H9 (cell line): ENCODE results near the gene MAP3K5. TPM values are rescaled to one million over a fixed set of nuclear protein-coding genes. Genes with fewer than 3 reads are reported as not detected.

Experiments
- DNase-seq: peaks from one replicate; pipeline ENCODE4 v3.0.0-alpha.2; 2017
- H2AFZ ChIP-seq: one replicate; pipeline ENCODE4 v1.6.1; 2013; ENCODE audit warnings: mild to moderate bottlenecking, low read length, control low read depth, moderate library complexity
- H2AK5ac ChIP-seq: 2 replicates; pipeline ENCODE4 v1.6.1; 2013; ENCODE audit warnings: low read length, control low read depth, mixed read lengths; ENCODE audit not compliant: insufficient read length
- H2BK120ac ChIP-seq: one replicate; pipeline ENCODE4 v1.6.1; 2013; ENCODE audit warnings: low read depth, mild to moderate bottlenecking, low read length, control low read depth, inconsistent platforms; ENCODE audit not compliant: poor library complexity, severe bottlenecking
- H2BK12ac ChIP-seq: 2 replicates; pipeline ENCODE4 v1.6.1; 2013; ENCODE audit warnings: low read length, control low read depth, mixed read lengths, low read depth; ENCODE audit not compliant: insufficient read length
- H2BK15ac ChIP-seq: 2 replicates; pipeline ENCODE4 v1.6.1; 2013; ENCODE audit warnings: low read depth, low read length, control low read depth
- H2BK20ac ChIP-seq: one replicate; pipeline ENCODE4 v1.6.1; 2013; ENCODE audit warnings: low read depth, mild to moderate bottlenecking, low read length, control low read depth, inconsistent platforms; ENCODE audit not compliant: poor library complexity, severe bottlenecking
- H2BK5ac ChIP-seq: 2 replicates; pipeline ENCODE4 v1.6.1; 2013; ENCODE audit warnings: low read length, control low read depth, mixed read lengths; ENCODE audit not compliant: insufficient read length
- H3K14ac ChIP-seq: 2 replicates; pipeline ENCODE4 v1.6.1; 2013; ENCODE audit warnings: low read length, control low read depth; ENCODE audit not compliant: insufficient read depth
- H3K18ac ChIP-seq: 2 replicates; pipeline ENCODE4 v1.6.1; 2013; ENCODE audit warnings: low read depth, mild to moderate bottlenecking, mixed read lengths, low read length, control low read depth; ENCODE audit not compliant: insufficient read length
- H3K23ac ChIP-seq: 2 replicates; pipeline ENCODE4 v1.6.1; 2013; ENCODE audit warnings: low read length, control low read depth, mixed read lengths, low read depth; ENCODE audit not compliant: insufficient read length
- H3K23me2 ChIP-seq: 2 replicates; pipeline ENCODE4 v1.6.1; 2013; ENCODE audit warnings: low read depth, mild to moderate bottlenecking, mixed read lengths, low read length, control low read depth; ENCODE audit not compliant: insufficient read length, poor library complexity, severe bottlenecking
- H3K27ac ChIP-seq: 2 replicates; pipeline ENCODE4 v1.5.1; 2013; ENCODE audit warnings: low read length, control low read depth, mixed read lengths, low read depth; ENCODE audit not compliant: insufficient read length
- H3K27me3 ChIP-seq: 2 replicates; pipeline ENCODE4 v1.6.1; 2013; ENCODE audit warnings: low read length, control low read depth, inconsistent platforms; ENCODE audit not compliant: insufficient read depth
- H3K4ac ChIP-seq: 2 replicates; pipeline ENCODE4 v1.6.1; 2013; ENCODE audit warnings: low read depth, mild to moderate bottlenecking, control low read depth, inconsistent platforms, low read length, moderate library complexity
- H3K4me1 ChIP-seq: 2 replicates; pipeline ENCODE4 v1.6.1; 2013; ENCODE audit warnings: low read length, control low read depth, inconsistent platforms; ENCODE audit not compliant: insufficient read depth
- H3K4me2 ChIP-seq: 2 replicates; pipeline ENCODE4 v1.6.1; 2013; ENCODE audit warnings: low read length, control low read depth, mixed read lengths; ENCODE audit not compliant: insufficient read length, insufficient read depth
- H3K56ac ChIP-seq: 2 replicates; pipeline ENCODE4 v1.6.1; 2013; ENCODE audit warnings: low read depth, mild to moderate bottlenecking, mixed read lengths, low read length, control low read depth; ENCODE audit not compliant: insufficient read length
- H3K79me1 ChIP-seq: 2 replicates; pipeline ENCODE4 v1.6.1; 2013; ENCODE audit warnings: low read depth, mild to moderate bottlenecking, moderate library complexity, low read length, control low read depth, inconsistent platforms; ENCODE audit not compliant: insufficient read depth, poor library complexity, severe bottlenecking
- H3K79me2 ChIP-seq: 2 replicates; pipeline ENCODE4 v1.6.1; 2013; ENCODE audit warnings: low read length, control low read depth, inconsistent platforms; ENCODE audit not compliant: insufficient read depth
- H3K9ac ChIP-seq: 2 replicates; pipeline ENCODE4 v1.6.1; 2013; ENCODE audit warnings: low read length, control low read depth, mixed read lengths; ENCODE audit not compliant: insufficient read length; ENCODE audit errors: extremely low read depth
- H3K9me3 ChIP-seq: one replicate; pipeline ENCODE4 v1.6.1; 2013; ENCODE audit warnings: low read depth, low read length, inconsistent platforms; ENCODE audit not compliant: control insufficient read depth
- H3T11ph ChIP-seq: one replicate; pipeline ENCODE4 v1.6.1; 2013; ENCODE audit warnings: mild to moderate bottlenecking, low read length, control low read depth, inconsistent platforms
- H4K20me1 ChIP-seq: one replicate; pipeline ENCODE4 v1.6.1; 2013; ENCODE audit not compliant: control insufficient read depth, insufficient read length, insufficient read depth
- H4K5ac ChIP-seq: 2 replicates; pipeline ENCODE4 v1.6.1; 2013; ENCODE audit warnings: low read depth, mild to moderate bottlenecking, mixed read lengths, low read length, control low read depth; ENCODE audit not compliant: insufficient read length
- H4K8ac ChIP-seq: replicated peaks from 2 replicates; pipeline ENCODE4 v1.6.1; 2013; ENCODE audit warnings: low read length, control low read depth, mixed read lengths, low read depth; ENCODE audit not compliant: insufficient read length
- H4K91ac ChIP-seq: 2 replicates; pipeline ENCODE4 v1.6.1; 2013; ENCODE audit warnings: low read depth, mild to moderate bottlenecking, moderate library complexity, mixed read lengths, low read length, control low read depth; ENCODE audit not compliant: insufficient read length
- H3K27ac Mint-ChIP-seq, 3 experiments: 2 replicates in 2 of 3; 3 replicates in 1 of 3; pipeline ENCODE4 v1.8.0; 2020 to 2021; ENCODE audit warnings: mixed read lengths in 3 of 3, mild to moderate bottlenecking in 1 of 3, moderate library complexity in 1 of 3
- H3K27me3 Mint-ChIP-seq: 2 replicates; pipeline ENCODE4 v1.8.0; 2021; ENCODE audit warnings: low read depth, mild to moderate bottlenecking, moderate library complexity, mixed read lengths
- H3K36me3 Mint-ChIP-seq, 3 experiments: 2 replicates in 2 of 3; 3 replicates in 1 of 3; pipeline ENCODE4 v1.8.0; 2020 to 2021; ENCODE audit warnings: low read depth in 3 of 3, mixed read lengths in 3 of 3; ENCODE audit not compliant: insufficient read depth in 1 of 3
- H3K4me1 Mint-ChIP-seq, 2 experiments: 2 replicates each; pipeline ENCODE4 v1.8.0; 2020; ENCODE audit warnings: mixed read lengths in 2 of 2
- H3K4me3 Mint-ChIP-seq, 2 experiments: 2 replicates in 1 of 2; 3 replicates in 1 of 2; pipeline ENCODE4 v1.8.0; 2020 to 2021; ENCODE audit warnings: mild to moderate bottlenecking in 2 of 2, mixed read lengths in 2 of 2, moderate library complexity in 1 of 2
- H3K9me3 Mint-ChIP-seq, 2 experiments: 2 replicates in 1 of 2; 3 replicates in 1 of 2; pipeline ENCODE4 v1.8.0; 2020; ENCODE audit warnings: mild to moderate bottlenecking in 2 of 2, mixed read lengths in 2 of 2, moderate library complexity in 1 of 2
- CTCF ChIP-seq: fragments of 200-600 bp; sonication (generic); conservative IDR thresholded peaks from 3 replicates; pipeline ENCODE4 v1.8.0; 2021; ENCODE audit warnings: antibody characterized with exemption, mild to moderate bottlenecking
- WGBS: extraction: QIAGEN DNeasy Blood & Tissue Kit; methylation state at CpG from one replicate; pipeline ENCODE4 v1.1.7; 2013; ENCODE audit warnings: missing lambda C conversion rate, low lambda C conversion rate, mixed read lengths; ENCODE audit not compliant: insufficient read length; ENCODE audit errors: extremely low coverage; 5-methylcytosine and 5-hydroxymethylcytosine counted together
- total RNA-seq: library from RNA; stranded (reverse); gene quantifications from 2 replicates; pipeline ENCODE4 v1.2.1, GENCODE V29; 2021

The MAP3K5 gene
- total RNA-seq, 1 experiment from 2014 or later = 1.6 TPM

GRCh38 chr6:136598048-136598447 is 194.2 kb downstream of the MAP3K5 start:
- Mint-ChIP-seq H3K27me3 (no peaks in the 10 kb centered on the region), H3K36me3 (peaks cover 0 to 2% (median 0%) of the 10 kb centered on the region in 3 experiments; a peak in 1 of 7 replicates), H3K9me3 (no peaks in the 10 kb centered on the region), H3K4me3 (no peak overlapping the region), H3K4me1 (peaks cover 10 to 14% of the 10 kb centered on the region in 2 experiments), H3K27ac (no peak overlapping the region; a peak in 1 of 7 replicates)
- Histone ChIP-seq H2BK20ac (no peak overlapping the region), H3K18ac (no peak overlapping the region), H3K23me2 (no peaks in the 10 kb centered on the region), H3K14ac (no peak overlapping the region), H3K79me1 (no peaks in the 10 kb centered on the region), H2BK15ac (no peak overlapping the region), H4K20me1 (no peaks in the 10 kb centered on the region), H4K8ac (no peak overlapping the region), H3K56ac (no peak overlapping the region), H3K27ac (no peak overlapping the region), H2BK12ac (no peak overlapping the region), H3K4ac (no peak overlapping the region), H3K4me1 (peaks cover 9% of the 10 kb centered on the region; the same call in 1 of the 2 replicates), H3K9me3 (no peaks in the 10 kb centered on the region), H2AK5ac (no peak overlapping the region), H2BK120ac (no peak overlapping the region), H3K79me2 (no peaks in the 10 kb centered on the region), H2BK5ac (no peak overlapping the region), H3T11ph (no peak overlapping the region), H4K5ac (no peak overlapping the region), H3K4me2 (no peak overlapping the region), H2AFZ (no peak overlapping the region), H3K23ac (no peak overlapping the region), H4K91ac (no peak overlapping the region), H3K27me3 (no peaks in the 10 kb centered on the region), H3K9ac (no peak overlapping the region)
- DNase-seq = no peak
- no CpG with 5 or more reads among the region's 3 CpGs for WGBS
- TF ChIP-seq CTCF = no peak
